Rectal smooth muscle tissue (tissue), 1 donor: Measurements from ENCODE around the gene PHF14.

Experiments
- H3K27ac ChIP-seq: one replicate; pipeline ENCODE4 v1.7.0; 2013; ENCODE audit warnings: low read depth, low read length, inconsistent platforms
- H3K27me3 ChIP-seq: one replicate; pipeline ENCODE4 v1.7.0; 2013; ENCODE audit warnings: low read length; ENCODE audit not compliant: control insufficient read depth, insufficient read depth
- H3K36me3 ChIP-seq: one replicate; pipeline ENCODE4 v1.7.0; 2013; ENCODE audit warnings: low read length; ENCODE audit not compliant: control insufficient read depth, insufficient read depth
- H3K4me1 ChIP-seq: one replicate; pipeline ENCODE4 v1.7.0; 2013; ENCODE audit warnings: low read length; ENCODE audit not compliant: control insufficient read depth, insufficient read depth
- H3K4me3 ChIP-seq: one replicate; pipeline ENCODE4 v1.7.0; 2013; ENCODE audit warnings: low read length
- H3K9ac ChIP-seq: one replicate; pipeline ENCODE4 v1.7.0; 2013; ENCODE audit warnings: low read length

Gene PHF14

GRCh38 chr7:11077816-11078215, 104.1 kb downstream of the PHF14 start:
- H3K9ac ChIP-seq: no peak overlapping the region
- H3K4me3 ChIP-seq: no peak overlapping the region
- no peaks in the 10 kb centered on the region for H3K4me1 ChIP-seq
- H3K27ac ChIP-seq: no peak overlapping the region
- no peaks in the 10 kb centered on the region for H3K36me3 ChIP-seq
- no peaks in the 10 kb centered on the region for H3K27me3 ChIP-seq

GRCh38 chr7:11078247-11078834, 104.7 kb downstream of the PHF14 start:
- no peaks in the 10 kb centered on the region for H3K36me3 ChIP-seq
- no peak overlapping the region for H3K9ac ChIP-seq

GRCh38 chr7:11079907-11080306, 106.2 kb downstream of the PHF14 start:
- no peak overlapping the region for H3K4me3 ChIP-seq
- H3K27ac ChIP-seq: no peak overlapping the region
- no peak overlapping the region for H3K9ac ChIP-seq
- H3K27me3 ChIP-seq: no peaks in the 10 kb centered on the region
- H3K36me3 ChIP-seq: no peaks in the 10 kb centered on the region
- no peaks in the 10 kb centered on the region for H3K4me1 ChIP-seq

More at GRCh38 chr7:11078247-11078834, 104.7 kb downstream of the PHF14 start:
- no peak overlapping the region for H3K4me3 ChIP-seq
- no peaks in the 10 kb centered on the region for H3K4me1 ChIP-seq
- no peak overlapping the region for H3K27ac ChIP-seq
- H3K27me3 ChIP-seq: no peaks in the 10 kb centered on the region

DNA sequence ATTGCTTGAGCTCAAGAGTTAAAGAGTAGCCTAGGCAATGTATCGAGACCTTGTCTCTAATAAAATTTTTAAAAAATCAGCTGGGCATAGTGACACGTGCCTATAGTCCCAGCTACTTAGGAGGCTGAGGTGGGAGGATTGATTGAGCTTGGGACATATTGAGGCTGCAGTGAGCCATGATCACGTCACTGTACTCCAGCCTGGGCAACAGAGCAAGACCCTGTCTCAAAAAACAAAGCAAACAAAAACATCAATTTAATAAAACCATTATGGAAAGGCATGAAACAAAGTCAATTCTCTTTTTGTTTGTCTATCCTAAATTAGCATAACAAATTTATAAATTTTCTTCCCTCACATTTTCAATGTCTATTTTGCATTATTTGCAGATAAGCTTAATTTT, 108.4 kb downstream of the PHF14 start:
- Histone ChIP-seq H3K36me3 (no peaks in the 10 kb centered on the region), H3K4me3 (no peak overlapping the region), H3K27me3 (no peaks in the 10 kb centered on the region), H3K4me1 (no peaks in the 10 kb centered on the region), H3K27ac (no peak overlapping the region), H3K9ac (no peak overlapping the region)

DNA sequence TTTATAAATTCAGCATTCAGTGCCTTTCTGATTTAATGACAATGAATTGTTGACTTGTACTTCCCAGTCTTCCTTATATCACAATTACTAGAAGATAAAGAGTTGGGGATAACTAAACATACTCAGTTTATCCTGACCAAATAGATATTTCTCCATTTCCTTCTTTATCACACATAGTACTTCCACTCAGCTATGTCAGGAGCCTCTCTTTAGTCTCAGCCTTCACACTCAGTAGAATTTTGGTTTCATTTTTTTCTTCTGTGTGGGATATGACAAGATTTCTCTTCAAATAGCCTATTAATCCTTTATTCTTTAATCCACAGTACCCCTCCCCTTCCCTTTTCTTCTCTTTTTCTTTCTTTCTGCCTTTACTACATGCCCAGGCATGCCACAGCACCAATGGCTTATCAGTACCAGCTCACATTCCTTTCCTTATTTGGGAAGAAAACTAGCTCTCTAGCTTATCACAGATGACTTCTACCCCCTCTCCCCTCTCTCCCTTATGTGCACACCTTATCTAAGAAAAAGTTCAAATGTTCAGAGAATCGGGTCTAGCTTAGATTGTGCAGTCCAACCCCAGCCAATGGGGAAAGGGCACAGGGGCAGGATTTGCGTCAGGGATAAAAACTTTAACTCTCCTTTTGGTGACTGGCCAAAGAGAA, 109.0 kb downstream of the PHF14 start:
- Histone ChIP-seq H3K4me3 (no peak overlapping the region), H3K27me3 (no peaks in the 10 kb centered on the region), H3K4me1 (no peaks in the 10 kb centered on the region), H3K9ac (no peak overlapping the region), H3K36me3 (no peaks in the 10 kb centered on the region), H3K27ac (no peak overlapping the region)

GRCh38 chr7:11083214-11083568, 109.5 kb downstream of the PHF14 start:
- Histone ChIP-seq H3K4me3 (no peak overlapping the region), H3K27ac (no peak overlapping the region), H3K36me3 (no peaks in the 10 kb centered on the region), H3K9ac (no peak overlapping the region), H3K27me3 (no peaks in the 10 kb centered on the region), H3K4me1 (no peaks in the 10 kb centered on the region)

DNA sequence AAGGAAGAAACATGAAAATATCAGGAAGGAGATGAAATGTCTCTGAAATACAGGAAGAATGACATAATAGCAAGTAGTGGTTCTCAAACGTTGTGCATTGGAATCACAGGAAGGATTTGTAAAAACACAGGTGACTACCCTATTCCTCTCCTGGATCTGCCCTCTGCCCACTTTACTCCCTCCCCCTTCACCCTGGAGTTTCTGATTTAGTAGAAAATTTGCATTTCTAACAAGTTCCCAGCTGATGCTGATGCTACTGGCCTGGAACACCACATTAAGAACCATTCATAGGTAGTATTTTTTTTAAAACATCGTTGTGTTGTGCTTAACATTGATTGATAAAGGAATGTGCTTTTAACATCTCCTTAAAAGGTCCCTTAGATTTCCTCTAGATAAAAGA, 130.9 kb downstream of the PHF14 start:
- Histone ChIP-seq H3K27ac (no peak overlapping the region), H3K27me3 (no peaks in the 10 kb centered on the region), H3K4me3 (no peak overlapping the region), H3K4me1 (no peaks in the 10 kb centered on the region), H3K36me3 (no peaks in the 10 kb centered on the region), H3K9ac (no peak overlapping the region)

GRCh38 chr7:11109659-11110058, 136.0 kb downstream of the PHF14 start:
- H3K27ac ChIP-seq: no peak overlapping the region
- H3K36me3 ChIP-seq: no peaks in the 10 kb centered on the region
- H3K9ac ChIP-seq: no peak overlapping the region
- H3K4me3 ChIP-seq: no peak overlapping the region
- H3K4me1 ChIP-seq: no peaks in the 10 kb centered on the region
- no peaks in the 10 kb centered on the region for H3K27me3 ChIP-seq

GRCh38 chr7:11120068-11120664, 146.5 kb downstream of the PHF14 start:
- Histone ChIP-seq H3K27me3 (no peaks in the 10 kb centered on the region), H3K9ac (no peak overlapping the region), H3K36me3 (no peaks in the 10 kb centered on the region), H3K27ac (no peak overlapping the region), H3K4me1 (no peaks in the 10 kb centered on the region), H3K4me3 (no peak overlapping the region)

- no peaks in the 10 kb centered on the region for H3K36me3 ChIP-seq
- H3K27me3 ChIP-seq: no peaks in the 10 kb centered on the region
- H3K27ac ChIP-seq: no peak overlapping the region
- H3K4me1 ChIP-seq: no peaks in the 10 kb centered on the region
- no peak overlapping the region for H3K9ac ChIP-seq
- no peak overlapping the region for H3K4me3 ChIP-seq
These were observed 147.1 kb downstream of the PHF14 start for GRCh38 chr7:11120675-11121220.

- H3K4me1 ChIP-seq: no peaks in the 10 kb centered on the region
These were observed 151.3 kb downstream of the PHF14 start for GRCh38 chr7:11124856-11125559.

GRCh38 chr7:11127114-11127785, 153.6 kb downstream of the PHF14 start:
- Histone ChIP-seq H3K27me3 (no peaks in the 10 kb centered on the region), H3K4me3 (no peak overlapping the region), H3K27ac (no peak overlapping the region), H3K36me3 (no peaks in the 10 kb centered on the region), H3K4me1 (no peaks in the 10 kb centered on the region), H3K9ac (no peak overlapping the region)

More at GRCh38 chr7:11124856-11125559, 151.3 kb downstream of the PHF14 start:
- H3K4me3 ChIP-seq: no peak overlapping the region
- no peaks in the 10 kb centered on the region for H3K27me3 ChIP-seq
- no peak overlapping the region for H3K9ac ChIP-seq
- H3K27ac ChIP-seq: no peak overlapping the region
- H3K36me3 ChIP-seq: no peaks in the 10 kb centered on the region
